HUDEP-2 (cell line): ENCODE results near the gene VIPR1.

ENCODE experiments used
- DNase-seq, 76 experiments: peaks; one replicate each; lab custom pipeline; 2025; ENCODE audit not compliant: unreplicated experiment in 76 of 76; lab: John Stamatoyannopoulos, UW

VIPR1 gene

DNA sequence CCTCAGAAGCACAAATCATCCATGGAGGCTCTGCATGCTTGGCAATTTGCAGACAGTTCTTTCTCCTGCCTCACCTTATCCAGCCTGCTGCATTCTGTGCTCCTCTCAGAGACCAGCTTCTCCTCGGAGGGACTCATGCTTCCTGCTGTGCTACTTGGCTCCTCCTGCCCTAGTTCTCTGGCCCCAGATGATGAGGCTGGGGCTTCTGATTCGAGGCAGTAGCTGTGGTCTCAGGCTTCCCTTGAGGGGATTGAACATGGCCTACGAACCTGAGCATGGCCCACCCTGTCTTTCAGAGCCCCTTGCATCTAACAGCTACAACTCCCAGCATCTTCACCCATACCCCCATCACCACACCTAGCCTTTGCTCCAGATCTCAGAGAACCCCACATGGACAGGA lies 6.7 kb downstream of the VIPR1 start:
- no peak for DNase-seq

DNA sequence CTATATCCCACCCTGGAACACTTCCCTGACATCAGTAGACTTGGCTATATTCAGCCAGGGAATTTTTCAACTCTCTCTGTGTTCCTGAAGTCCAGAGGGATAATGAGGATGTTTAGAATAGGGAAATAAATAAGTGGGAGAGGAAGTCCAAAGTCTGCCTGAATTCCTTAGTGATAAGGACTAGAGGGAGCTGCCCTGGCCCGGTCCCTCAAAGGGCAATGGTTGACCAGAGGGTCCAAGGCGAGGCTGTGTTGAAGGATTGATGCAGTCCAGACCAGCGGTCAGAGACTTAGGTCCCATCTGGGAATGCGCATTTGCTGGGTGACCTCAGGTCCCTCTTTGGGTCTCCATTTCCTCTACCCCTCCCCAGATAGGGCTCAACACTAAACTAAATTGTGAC lies 7.9 kb downstream of the VIPR1 start:
- no peak for DNase-seq

DNA sequence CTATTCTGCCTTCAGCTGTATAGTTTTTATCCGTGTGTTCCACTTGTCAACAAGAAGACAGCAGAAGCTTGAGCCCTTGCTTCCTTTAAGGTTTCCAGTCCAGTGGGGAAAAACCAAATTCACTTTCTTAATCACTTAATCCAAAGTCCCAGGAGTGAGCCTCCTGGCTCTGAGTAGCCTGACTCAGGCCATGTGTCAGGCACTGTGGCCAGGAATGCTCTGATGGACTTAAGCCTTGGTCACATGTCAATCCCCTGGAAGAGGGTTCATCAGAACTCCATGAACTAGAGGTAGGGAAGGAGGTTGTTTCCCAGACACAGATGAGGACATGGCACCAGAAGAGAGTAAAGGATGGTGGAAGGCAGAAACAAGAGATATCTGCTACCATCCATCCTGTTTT lies 8.8 kb downstream of the VIPR1 start:
- no peak for DNase-seq

DNA sequence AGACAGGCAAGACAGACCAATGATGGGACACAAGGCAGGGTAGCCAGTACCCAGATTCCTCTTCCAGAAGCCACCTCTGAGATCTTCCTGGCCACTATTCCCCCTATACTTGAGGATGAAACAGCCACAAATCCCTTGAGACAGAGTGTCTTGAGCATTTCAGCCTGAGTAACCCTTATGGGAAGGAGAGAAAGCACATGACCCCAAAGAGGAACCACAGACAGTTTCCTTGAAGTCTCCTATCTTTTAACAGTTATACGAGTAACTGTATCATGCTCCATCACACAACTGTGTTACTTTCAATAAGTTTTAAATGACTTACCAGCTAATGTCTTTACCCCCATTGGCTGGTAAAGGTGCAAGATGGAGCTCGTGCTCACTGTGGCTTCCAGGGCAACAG lies 9.3 kb downstream of the VIPR1 start:
- no peak for DNase-seq

DNA sequence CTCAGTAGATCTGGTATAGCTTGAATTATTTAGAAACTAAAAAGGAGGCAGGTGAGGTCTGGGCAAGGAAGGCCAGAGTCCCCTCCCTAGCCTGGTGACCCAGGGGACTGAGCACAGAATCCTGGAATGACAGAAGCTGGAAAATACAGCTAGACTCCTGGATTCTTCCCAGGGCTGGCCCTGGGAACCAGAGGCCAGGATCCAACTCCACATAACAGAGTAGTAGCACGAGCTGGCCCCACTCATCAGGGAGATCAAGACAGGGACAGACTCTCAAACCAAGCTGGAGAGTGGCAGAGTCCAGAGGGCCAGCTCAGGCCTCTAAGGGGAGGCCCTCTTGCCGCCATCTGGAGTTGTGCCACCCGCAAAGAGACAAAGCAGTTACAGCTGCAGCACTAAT lies 10.7 kb downstream of the VIPR1 start:
- no peak for DNase-seq

DNA sequence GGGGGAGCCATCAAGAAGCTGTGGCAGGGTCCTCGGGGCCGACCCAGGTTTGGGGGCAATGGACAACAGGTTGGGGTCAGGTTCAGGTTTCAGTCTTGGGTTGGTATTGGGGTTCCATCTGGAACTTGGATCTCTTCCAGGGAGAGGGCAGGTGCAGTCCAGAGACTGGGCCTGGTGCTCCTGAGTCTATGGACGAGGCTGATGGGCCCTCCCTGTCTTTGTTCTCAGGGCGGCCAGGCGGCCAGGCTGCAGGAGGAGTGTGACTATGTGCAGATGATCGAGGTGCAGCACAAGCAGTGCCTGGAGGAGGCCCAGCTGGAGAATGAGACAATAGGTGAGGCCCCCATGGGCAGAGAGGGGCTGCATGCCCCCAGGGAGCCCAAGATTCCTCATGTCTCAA lies 11.1 kb downstream of the VIPR1 start:
- DNase-seq, result no peak

DNA sequence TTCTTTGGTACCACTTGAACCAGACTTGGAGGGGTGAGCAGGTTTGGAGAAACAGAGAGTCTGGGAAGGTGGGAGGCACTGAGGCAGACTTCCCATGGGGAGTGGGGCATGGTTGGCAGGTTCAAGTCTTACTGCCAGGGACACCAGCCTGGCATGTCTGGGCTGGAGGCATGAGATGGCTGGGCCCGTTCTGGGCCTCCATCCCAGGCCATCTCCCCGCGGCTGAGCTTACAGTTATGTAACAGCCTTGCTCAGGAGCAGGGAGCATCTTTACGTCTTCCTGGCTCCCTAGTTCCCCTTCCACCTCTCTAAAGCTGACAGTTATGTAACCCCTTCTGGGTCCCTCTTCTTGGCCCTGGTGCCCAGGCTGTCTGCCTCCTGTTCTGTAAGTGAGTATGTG lies 12.4 kb downstream of the VIPR1 start:
- DNase-seq, result no peak

DNA sequence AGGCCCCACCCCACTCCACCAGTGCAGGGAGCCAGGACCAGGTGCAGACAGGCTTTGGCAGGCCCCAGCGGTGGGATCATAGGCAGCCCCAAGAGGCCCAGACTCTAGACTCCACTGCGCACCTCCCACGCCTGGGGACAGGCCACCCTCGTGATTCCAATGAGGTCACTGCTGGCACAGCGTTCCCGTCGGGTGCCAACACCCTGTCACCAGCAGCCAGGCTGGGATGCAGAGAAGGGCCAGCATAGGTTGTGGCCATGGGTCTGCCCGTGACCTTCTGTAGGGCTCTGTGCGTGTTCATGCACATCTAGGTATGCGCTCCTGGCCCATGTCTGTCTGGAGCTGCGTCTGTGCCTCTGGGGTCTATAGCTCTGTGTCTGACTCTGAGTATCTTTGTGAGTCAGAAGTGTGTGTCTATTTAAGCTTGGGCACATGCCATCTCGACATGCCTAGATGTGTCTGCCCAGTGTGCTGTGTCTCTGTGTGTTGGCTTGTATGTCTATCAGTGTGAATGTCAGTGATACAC lies 13.0 kb downstream of the VIPR1 start:
- no peak for DNase-seq

DNA sequence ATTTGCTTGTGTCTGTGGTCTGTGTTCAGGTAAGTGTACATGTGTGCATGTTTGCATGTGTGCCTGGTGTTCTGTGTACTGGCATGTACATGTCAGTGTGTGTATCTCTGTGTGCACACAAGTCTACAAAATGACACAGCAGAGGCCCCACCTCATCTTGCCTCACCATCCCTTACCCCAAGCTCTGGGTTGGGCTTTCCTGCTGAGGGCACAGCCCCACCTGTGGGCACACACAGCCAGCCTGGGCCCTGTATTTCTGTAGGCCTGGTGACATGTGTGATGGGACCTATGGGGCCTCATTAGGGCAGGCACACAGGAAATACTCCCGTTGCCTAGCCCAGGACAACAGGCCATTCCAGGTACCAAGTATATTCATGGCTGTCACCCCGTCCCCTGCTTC lies 13.5 kb downstream of the VIPR1 start:
- no peak for DNase-seq

DNA sequence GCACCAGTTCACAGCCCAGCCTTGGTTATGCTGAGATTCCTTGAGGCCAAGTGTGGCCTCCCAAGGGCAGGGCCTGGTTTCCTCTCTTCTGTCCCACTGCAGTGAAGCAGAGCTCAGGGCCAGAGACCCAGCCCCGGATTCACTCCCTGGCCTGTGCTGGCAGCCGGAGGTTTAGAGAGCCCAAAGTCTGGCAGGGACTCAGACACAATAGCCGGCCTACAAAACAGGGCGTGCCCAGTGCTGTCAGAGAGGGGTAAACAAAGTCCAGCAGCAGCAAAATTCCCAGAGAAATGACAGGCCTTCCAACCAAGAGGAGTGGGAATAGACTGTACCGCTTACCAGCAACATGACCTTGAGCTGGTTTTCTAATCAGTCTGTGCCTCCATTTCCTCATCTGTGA lies 14.0 kb downstream of the VIPR1 start:
- DNase-seq, result no peak

DNA sequence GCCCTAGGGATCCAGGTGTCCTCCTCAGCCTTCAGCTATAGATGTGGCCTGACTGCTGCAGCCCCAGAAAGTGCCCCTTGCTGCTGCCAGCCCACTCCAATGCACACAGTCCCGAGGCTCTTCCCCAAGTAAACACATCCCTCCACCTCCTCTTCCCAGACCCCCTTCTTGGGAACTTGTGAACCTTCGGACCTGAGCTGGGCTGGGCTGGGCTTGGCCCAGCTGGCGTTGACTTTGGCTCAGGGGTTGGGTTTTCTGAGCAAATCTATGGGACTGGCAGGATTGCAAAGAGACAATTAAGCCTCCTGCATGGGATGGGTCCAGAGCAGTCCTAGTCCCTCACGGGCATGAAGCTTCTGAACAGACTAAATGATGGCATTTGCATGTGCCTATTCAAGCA lies 14.7 kb downstream of the VIPR1 start:
- DNase-seq, result no peak

DNA sequence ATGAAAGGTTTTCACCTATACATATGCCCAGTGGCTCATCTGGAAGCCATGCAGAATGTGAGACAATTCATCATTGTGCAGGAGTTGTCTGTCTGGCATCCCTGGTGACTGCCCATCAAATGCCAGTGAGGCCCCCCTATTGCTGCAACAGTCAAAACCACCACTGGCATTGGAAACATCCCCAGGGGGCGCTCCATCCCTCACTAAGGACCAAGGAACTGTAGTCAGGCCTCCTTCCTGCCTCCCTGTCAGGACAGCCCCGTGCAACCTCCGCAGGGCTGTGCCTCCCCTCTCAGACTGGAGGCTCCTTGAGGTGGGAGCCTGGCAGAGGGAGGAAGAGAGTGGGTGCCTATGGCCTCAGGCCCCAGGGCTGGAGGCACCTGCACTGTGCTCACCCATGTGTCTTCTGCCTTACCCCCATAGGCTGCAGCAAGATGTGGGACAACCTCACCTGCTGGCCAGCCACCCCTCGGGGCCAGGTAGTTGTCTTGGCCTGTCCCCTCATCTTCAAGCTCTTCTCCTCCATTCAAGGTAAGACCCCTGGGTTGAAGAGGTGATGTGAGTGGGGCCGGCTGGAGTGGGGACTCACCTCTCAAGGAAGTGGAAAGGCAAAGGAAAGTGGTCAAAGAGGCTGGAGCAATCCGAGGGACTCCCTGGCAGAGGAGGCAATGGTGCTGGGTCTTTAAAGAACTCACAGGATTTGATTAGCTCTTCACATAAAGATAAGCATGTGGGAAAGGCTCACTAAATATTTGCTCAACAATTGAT lies 16.5 kb downstream of the VIPR1 start:
- peak in 21 of 76 experiments; percentile 2 to 38 (median 14) for DNase-seq

DNA sequence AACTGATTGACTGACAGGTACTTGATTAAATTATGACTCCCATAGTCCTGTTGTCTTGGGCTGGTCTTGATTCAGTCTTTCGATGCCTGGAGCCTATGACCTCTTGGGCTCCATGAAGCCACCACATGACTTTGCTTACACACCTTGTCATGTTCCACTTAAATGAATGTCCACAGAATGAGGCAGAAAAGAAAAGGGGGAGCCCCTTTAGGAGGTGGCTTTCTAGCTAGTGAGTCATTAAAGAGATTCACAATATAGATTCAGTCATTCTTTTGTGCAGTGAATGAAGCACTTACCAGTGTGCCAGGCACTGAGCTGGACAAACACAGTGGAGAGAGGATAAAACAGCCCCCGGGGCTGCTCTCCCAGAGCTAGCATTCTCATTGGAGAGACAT lies 17.1 kb downstream of the VIPR1 start:
- DNase-seq, result no peak

DNA sequence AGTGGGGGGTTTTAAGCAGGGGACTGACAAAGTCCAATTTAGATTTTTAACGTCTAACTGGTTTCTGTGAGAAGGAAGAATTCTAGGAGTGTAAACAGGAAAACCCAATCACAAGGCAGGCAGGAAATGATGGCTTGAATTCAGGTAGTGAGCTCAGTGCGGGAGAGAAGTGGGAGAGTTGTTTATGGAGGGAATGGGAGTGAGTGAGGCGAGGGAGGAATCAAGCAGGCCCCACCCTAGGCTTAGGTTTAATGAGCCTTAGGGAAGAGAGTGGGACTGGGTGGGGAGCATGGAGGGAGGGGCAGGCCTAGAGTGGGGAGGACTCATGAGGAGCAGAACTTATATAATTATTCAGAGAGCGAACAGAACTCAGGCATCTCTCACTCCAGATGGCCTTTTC lies 17.9 kb downstream of the VIPR1 start:
- no peak for DNase-seq

DNA sequence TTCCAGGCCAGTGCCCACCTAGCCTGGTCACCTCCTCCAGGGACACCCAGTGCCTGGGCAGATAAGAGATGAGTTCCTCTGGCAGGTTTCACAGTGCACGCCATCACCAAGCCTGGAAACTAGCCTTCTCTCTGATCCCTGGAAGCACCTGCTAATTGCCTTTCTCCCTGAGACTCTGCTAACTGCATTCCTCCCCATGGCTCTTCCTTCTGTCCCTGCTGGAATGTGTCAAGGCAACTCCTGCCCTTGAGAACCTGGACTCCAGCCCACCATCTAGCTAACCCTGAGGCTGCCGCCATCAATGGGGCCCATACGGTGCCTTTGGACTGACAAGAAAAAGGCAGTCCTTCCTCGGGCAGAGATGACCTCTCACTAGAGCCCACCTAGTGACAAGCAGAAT lies 18.5 kb downstream of the VIPR1 start:
- DNase-seq, result no peak

DNA sequence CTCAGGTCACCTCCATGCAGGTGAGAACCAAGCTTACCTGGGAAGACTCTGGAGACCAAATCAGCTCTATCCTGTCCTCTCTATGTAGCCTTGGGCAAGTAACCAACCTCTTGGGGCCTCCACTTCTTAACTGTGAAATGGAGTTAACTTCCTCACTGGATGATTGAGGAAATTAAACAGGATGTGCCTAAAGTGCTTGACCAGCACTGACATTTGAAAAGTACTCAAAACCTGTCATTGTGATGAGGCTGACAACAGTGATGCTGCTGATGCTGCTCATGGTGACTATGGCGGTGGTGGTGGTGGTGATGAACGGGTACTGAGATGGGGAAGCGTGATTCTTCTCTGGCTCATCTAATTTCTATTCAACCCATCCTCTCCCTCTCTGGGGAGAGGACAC lies 22.3 kb downstream of the VIPR1 start:
- DNase-seq, result no peak

DNA sequence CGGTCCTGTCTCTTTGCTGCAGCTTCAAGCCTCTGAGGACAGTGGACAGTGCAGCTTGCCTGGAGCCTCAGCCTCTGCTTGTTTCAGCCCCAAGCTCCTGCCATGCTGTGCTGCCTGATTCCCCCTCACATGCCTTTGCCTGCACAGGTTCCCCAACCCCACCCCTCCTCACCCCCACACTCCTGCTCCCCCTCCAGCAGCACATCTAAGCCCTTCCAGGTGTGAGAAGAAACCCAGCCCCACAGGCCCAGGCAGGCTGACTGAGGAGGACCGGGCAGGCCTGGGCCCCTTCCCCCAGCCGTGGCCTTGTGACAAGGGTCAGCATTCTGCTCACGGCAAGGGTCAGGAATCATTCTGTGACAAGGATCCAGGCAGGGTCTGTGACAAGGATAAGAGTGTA lies 22.8 kb downstream of the VIPR1 start:
- DNase-seq, result no peak

DNA sequence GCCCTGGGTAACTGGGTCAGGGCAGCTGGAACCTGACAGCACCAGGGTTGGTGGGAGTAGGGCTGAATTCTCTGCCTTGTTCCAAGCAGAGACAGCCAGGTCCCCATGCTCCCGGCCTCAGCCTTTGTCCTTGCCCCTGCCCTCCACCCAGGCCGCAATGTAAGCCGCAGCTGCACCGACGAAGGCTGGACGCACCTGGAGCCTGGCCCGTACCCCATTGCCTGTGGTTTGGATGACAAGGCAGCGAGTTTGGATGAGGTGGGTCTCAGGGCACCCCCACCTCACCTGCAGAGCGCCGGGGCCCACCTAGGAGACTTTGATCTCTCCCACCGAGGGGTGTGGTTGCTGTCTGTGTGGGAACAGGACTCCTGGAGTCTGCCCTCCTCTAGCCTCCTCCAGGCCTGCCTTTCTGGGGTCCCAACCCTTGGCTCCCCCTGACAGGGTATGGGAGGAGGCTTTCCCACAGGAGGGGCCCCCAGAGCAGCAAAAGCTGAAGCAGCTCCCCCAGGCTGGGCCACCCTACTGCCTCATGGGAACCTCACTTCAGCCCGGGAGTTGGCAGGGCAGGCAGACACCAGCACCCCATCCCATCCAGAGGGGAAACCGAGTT lies 23.4 kb downstream of the VIPR1 start:
- no peak for DNase-seq

DNA sequence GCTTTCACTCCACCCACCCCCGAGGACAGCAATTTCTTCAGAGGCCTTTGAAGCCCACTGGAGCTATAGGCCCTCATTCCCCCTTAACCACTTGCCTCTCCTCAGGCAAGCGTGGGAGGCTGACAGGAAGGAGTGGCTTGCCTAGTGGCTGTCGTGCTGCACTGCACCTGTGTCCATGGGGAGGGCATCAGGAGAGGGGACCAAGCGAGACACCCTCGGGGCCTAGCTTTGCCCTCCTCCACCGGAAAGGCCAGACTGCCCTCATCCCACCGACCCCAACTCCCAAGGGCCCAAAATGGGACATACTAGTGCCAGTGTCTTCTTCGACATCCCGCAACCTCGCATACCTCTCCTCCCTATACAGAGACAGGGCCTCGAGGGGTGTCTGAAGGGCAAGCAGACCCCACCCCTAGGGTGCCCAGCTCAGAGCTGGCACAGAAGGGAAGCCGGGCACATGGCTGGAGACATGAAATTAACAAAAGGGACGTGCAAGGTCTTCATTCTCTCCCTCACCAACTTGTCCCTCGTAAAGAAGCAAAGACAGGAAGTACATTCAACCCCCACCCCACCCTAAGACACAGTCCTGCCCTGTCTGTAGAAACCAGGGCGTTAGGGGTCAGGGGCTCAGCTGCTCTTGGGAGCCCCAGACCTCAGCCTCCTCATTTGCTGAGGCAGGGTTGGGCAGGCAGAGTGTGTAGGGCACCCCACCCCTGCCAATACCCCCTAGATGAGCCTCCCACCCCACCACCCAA lies 24.3 kb downstream of the VIPR1 start:
- DNase-seq, result no peak

DNA sequence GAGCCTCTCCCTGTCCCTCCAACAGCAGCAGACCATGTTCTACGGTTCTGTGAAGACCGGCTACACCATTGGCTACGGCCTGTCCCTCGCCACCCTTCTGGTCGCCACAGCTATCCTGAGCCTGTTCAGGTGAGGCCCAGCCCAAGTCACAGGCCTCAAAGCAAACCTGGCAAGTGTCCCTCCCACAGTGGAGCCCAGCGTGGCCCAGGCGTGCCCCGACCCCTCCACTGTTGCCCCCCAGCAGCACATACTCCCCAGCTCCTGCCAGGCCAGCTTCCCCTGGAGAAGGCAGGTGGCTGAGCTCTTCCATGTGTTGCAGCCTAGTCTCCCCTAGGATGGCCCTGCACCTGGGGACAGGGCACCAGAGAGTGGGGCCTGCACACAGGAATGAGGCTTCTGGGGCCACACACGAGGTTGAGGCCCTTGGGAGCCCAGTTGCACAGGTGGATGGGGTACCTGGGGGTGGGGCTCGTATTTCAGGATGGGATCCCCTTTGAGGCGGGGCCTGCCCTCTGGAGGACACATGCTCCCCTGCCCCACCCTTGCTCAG lies 25.0 kb downstream of the VIPR1 start:
- DNase-seq, result no peak

DNA sequence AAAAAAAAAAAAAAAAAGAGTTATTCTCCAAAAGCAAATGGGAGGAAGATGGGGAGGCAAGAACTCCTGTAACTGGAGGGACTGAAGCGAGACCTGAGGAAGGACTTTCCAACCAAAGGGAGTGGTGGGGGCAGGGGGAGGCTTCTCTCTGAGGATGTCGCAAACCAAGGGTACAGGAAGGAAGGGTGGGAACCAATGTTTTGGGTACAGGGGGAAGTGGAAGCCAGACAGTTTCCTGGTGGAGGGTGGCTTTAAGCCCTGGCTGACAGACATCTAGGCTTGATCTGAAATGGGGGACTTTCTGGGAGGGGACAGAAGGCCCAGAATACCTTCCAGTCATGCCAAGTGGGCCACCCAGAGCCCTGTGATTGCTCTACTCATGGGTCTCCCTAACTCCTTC lies 27.0 kb downstream of the VIPR1 start:
- no peak for DNase-seq
